ENCODE measurements around the gene RHOB.
"Not testable (repeated sequence)": the region's sequence is repeated elsewhere in the genome, so short reads cannot be mapped to it uniquely, and the experiment has no call there.

RHOB gene

DNA sequence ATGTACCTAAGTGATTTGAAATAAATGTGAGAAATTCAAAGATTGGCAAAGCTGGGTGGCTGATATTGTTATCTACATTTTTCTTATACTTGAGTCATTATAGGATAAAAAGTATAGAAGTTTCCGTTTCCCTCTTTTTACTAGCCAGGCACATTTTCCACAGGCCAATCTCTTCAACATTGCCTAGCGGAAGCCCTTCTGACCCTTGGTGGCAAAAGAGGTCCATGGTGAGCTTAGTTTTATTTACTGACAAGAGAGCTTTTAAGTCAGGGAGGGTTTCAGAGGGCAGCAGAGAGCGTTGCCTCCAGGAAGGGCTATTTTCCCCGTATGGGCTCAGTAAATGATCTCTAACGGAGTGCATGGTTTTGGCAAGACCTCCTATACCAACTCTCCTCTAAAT lies 15.1 kb upstream of the RHOB start:
- H3K36me3 ChIP-seq (ENCODE audit: insufficient read depth, low read length) = no peaks in the 10 kb centered on the region
- H3K4me3 ChIP-seq (ENCODE audit: low read depth in 1 of 2, low read length in 2 of 2) = no peak overlapping the region
- H3K27ac ChIP-seq (ENCODE audit: low read depth, low read length) = no peak overlapping the region
- no peaks in the 10 kb centered on the region for H3K27me3 ChIP-seq (ENCODE audit: control insufficient read depth in 1 of 2, insufficient read depth in 2 of 2, low read length in 2 of 2)
- H3K9me3 ChIP-seq (ENCODE audit: low read length) = no peaks in the 10 kb centered on the region
- H3K9ac ChIP-seq (ENCODE audit: low read length) = no peak overlapping the region
- peaks cover 21% of the 10 kb centered on the region for H3K4me1 ChIP-seq (ENCODE audit: insufficient read depth, low read length)

DNA sequence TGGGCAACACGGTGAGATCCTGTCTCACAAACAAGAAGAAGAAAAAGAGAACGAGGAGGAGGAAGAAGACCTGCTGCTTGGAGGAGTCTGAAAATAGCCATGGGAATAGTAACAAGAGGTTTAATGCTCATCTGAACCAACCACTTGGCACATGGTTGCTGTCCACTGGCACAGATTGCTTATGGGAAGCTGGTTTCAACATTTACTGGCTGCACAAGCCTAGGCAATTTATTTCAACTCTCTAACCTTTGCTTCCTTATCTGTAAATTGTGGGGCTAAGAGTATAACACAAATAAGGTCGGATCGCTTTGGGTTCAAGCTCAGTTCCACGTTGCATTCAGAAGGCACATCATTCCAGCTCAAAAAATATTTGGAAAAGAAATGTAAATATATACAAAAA lies 14.2 kb upstream of the RHOB start:
- Histone ChIP-seq H3K27me3 (ENCODE audit: control insufficient read depth in 1 of 2, insufficient read depth in 2 of 2, low read length in 2 of 2) (no peaks in the 10 kb centered on the region), H3K4me1 (ENCODE audit: insufficient read depth, low read length) (peaks cover 21% of the 10 kb centered on the region), H3K9me3 (ENCODE audit: low read length) (no peaks in the 10 kb centered on the region), H3K9ac (ENCODE audit: low read length) (no peak overlapping the region), H3K4me3 (ENCODE audit: low read depth in 1 of 2, low read length in 2 of 2) (no peak overlapping the region), H3K27ac (ENCODE audit: low read depth, low read length) (no peak overlapping the region), H3K36me3 (ENCODE audit: insufficient read depth, low read length) (no peaks in the 10 kb centered on the region)

- Histone ChIP-seq H3K27me3 (ENCODE audit: control insufficient read depth in 1 of 2, insufficient read depth in 2 of 2, low read length in 2 of 2) (no peaks in the 10 kb centered on the region), H3K27ac (ENCODE audit: low read depth, low read length) (no peak overlapping the region), H3K36me3 (ENCODE audit: insufficient read depth, low read length) (no peaks in the 10 kb centered on the region), H3K9me3 (ENCODE audit: low read length) (no peaks in the 10 kb centered on the region), H3K9ac (ENCODE audit: low read length) (no peak overlapping the region), H3K4me1 (ENCODE audit: insufficient read depth, low read length) (peaks cover 21% of the 10 kb centered on the region), H3K4me3 (ENCODE audit: low read depth in 1 of 2, low read length in 2 of 2) (no peak overlapping the region)
Measured at GRCh38 chr2:20433249-20433648, 13.6 kb upstream of the RHOB start.

- Histone ChIP-seq H3K27ac (ENCODE audit: low read depth, low read length) (no peak overlapping the region), H3K9ac (ENCODE audit: low read length) (no peak overlapping the region), H3K27me3 (ENCODE audit: control insufficient read depth in 1 of 2, insufficient read depth in 2 of 2, low read length in 2 of 2) (no peaks in the 10 kb centered on the region), H3K9me3 (ENCODE audit: low read length) (no peaks in the 10 kb centered on the region), H3K4me3 (ENCODE audit: low read depth in 1 of 2, low read length in 2 of 2) (no peak overlapping the region), H3K36me3 (ENCODE audit: insufficient read depth, low read length) (no peaks in the 10 kb centered on the region), H3K4me1 (ENCODE audit: insufficient read depth, low read length) (peaks cover 19% of the 10 kb centered on the region)
Measured at GRCh38 chr2:20433946-20434553, 12.8 kb upstream of the RHOB start.

DNA sequence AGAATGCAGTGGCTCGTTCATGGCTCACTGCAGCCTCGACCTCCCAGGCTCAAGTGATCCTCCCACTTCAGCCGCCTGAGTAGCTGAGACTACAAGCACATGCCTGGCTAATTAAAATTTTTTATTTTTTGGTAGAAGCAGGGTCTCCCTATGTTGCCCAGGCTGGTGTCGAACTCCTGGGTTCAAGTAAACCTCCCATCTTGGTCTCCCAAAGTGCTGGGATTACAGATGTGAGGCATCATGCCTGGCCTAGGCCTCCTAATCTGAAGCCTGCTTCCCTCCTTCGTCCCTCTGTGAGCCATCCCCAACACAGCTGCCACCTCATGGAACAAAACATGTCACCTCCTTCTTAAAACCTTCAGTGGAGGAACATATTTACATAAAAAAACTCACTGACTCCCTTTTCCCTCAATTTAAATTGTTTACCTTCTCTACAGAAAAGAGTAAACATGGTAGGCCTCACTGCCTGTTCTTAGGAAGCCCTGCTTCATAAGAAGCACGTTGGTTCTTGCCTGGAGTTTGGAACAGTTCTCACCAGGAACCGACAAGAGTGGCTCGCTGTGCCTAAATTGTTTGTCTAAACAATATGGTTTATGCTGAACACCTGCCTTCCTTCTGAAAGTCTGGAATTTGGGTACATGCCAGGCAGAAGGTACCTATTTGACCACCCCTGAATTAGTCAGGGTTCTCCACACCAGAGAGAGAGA lies 12.1 kb upstream of the RHOB start:
- no peaks in the 10 kb centered on the region for H3K9me3 ChIP-seq (ENCODE audit: low read length)
- peaks cover 12% of the 10 kb centered on the region for H3K4me1 ChIP-seq (ENCODE audit: insufficient read depth, low read length)
- no peak overlapping the region for H3K4me3 ChIP-seq (ENCODE audit: low read depth in 1 of 2, low read length in 2 of 2)
- H3K27ac ChIP-seq (ENCODE audit: low read depth, low read length) = no peak overlapping the region
- H3K27me3 ChIP-seq (ENCODE audit: control insufficient read depth in 1 of 2, insufficient read depth in 2 of 2, low read length in 2 of 2) = no peaks in the 10 kb centered on the region
- no peaks in the 10 kb centered on the region for H3K36me3 ChIP-seq (ENCODE audit: insufficient read depth, low read length)
- H3K9ac ChIP-seq (ENCODE audit: low read length) = no peak overlapping the region

DNA sequence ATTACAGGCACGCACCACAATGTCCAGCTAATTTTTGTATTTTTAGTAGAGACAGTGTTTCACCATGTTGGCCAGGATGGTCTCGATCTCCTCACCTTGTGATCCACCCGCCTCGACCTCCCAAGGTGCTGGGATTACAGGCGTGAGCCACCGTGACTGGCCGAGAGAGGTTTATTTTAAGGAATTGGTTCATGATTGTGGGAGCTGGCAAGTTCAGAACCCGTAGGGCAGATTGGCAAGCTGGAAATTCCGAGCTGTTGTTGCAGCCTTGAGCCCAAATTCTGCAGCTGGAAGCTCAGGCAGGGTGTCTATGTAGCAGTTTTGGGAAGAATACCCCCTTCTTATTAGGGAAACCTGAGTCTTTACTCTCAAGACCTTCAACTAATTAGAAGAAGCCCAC lies 11.4 kb upstream of the RHOB start:
- not testable (repeated sequence) for H3K4me3 ChIP-seq (ENCODE audit: low read depth in 1 of 2, low read length in 2 of 2); H3K27me3 ChIP-seq (ENCODE audit: control insufficient read depth in 1 of 2, insufficient read depth in 2 of 2, low read length in 2 of 2); H3K9ac ChIP-seq (ENCODE audit: low read length); H3K27ac ChIP-seq (ENCODE audit: low read depth, low read length); H3K36me3 ChIP-seq (ENCODE audit: insufficient read depth, low read length); H3K9me3 ChIP-seq (ENCODE audit: low read length)
- peaks cover 12% of the 10 kb centered on the region for H3K4me1 ChIP-seq (ENCODE audit: insufficient read depth, low read length)

DNA sequence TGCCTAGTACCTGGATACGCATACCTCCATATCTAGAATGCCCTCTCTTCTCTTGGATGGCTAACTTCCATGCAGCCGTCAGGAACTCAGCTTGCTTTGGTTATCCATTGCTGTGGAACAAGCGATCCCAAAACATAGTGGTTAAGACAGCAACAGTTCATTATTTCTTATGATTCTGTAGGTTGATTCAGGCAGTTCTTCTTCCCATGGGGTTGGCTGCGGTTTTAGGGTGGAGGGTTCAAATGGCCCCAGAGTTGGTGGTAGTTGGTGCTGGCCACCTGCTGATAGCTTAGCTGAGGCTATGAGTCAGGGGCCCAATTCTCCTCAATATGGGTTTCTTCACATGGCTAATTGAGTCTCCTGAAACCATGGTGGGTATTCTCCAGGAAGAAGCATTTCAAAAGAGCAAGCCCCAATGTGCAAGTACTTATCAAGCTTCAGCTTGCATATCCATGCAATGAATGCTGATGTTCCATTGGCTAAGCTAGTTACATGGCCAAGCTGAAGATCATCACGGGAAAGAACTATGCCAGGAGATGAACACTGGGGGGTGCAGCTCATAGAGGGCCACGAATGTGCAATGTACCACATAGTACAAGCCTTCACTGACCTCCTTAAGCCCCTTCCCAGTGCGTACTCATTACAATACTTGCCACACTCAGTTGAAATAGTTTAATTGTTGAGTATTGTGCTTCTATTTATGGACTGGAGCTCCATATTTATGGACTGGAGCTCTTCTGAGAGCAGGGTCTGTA lies 10.0 kb upstream of the RHOB start:
- no peak overlapping the region for H3K4me3 ChIP-seq (ENCODE audit: low read depth in 1 of 2, low read length in 2 of 2)
- H3K9me3 ChIP-seq (ENCODE audit: low read length) = no peaks in the 10 kb centered on the region
- H3K27ac ChIP-seq (ENCODE audit: low read depth, low read length) = no peak overlapping the region
- no peak overlapping the region for H3K9ac ChIP-seq (ENCODE audit: low read length)
- peaks cover 12% of the 10 kb centered on the region for H3K4me1 ChIP-seq (ENCODE audit: insufficient read depth, low read length)
- H3K36me3 ChIP-seq (ENCODE audit: insufficient read depth, low read length) = no peaks in the 10 kb centered on the region
- H3K27me3 ChIP-seq (ENCODE audit: control insufficient read depth in 1 of 2, insufficient read depth in 2 of 2, low read length in 2 of 2) = no peaks in the 10 kb centered on the region

- no peaks in the 10 kb centered on the region for H3K36me3 ChIP-seq (ENCODE audit: insufficient read depth, low read length)
- no peak overlapping the region for H3K4me3 ChIP-seq (ENCODE audit: low read depth in 1 of 2, low read length in 2 of 2)
- H3K27ac ChIP-seq (ENCODE audit: low read depth, low read length) = no peak overlapping the region
- H3K4me1 ChIP-seq (ENCODE audit: insufficient read depth, low read length) = peaks cover 3% of the 10 kb centered on the region
- H3K9me3 ChIP-seq (ENCODE audit: low read length) = no peaks in the 10 kb centered on the region
- no peak overlapping the region for H3K9ac ChIP-seq (ENCODE audit: low read length)
- no peaks in the 10 kb centered on the region for H3K27me3 ChIP-seq (ENCODE audit: control insufficient read depth in 1 of 2, insufficient read depth in 2 of 2, low read length in 2 of 2)
Measured at GRCh38 chr2:20438334-20439192, 8.3 kb upstream of the RHOB start.

GRCh38 chr2:20439193-20439475 lies 7.7 kb upstream of the RHOB start:
- H3K4me1 ChIP-seq (ENCODE audit: insufficient read depth, low read length) = peaks cover 9% of the 10 kb centered on the region
- no peaks in the 10 kb centered on the region for H3K9me3 ChIP-seq (ENCODE audit: low read length)
- no peak overlapping the region for H3K4me3 ChIP-seq (ENCODE audit: low read depth in 1 of 2, low read length in 2 of 2)
- no peak overlapping the region for H3K9ac ChIP-seq (ENCODE audit: low read length)
- no peaks in the 10 kb centered on the region for H3K36me3 ChIP-seq (ENCODE audit: insufficient read depth, low read length)
- no peaks in the 10 kb centered on the region for H3K27me3 ChIP-seq (ENCODE audit: control insufficient read depth in 1 of 2, insufficient read depth in 2 of 2, low read length in 2 of 2)
- no peak overlapping the region for H3K27ac ChIP-seq (ENCODE audit: low read depth, low read length)

DNA sequence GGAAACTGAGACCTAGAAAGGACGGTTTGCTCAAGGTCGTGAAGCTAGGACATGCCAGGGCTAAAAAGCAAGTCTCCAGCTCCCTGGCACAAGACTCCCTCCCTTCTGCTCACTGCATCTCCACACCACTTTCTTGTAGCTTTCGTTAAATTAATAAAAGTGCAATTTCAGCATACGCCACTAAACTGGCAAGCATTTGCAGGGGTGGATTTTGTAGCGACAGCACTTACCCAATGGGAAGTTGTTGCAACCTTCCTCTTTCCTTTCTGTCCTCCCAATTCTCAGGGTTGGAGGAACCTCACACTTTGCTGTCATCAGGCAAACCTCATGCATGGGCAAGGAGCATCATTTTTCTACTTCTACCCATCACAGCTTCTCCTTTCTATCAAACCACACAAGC lies 7.4 kb upstream of the RHOB start:
- no peaks in the 10 kb centered on the region for H3K9me3 ChIP-seq (ENCODE audit: low read length)
- no peaks in the 10 kb centered on the region for H3K36me3 ChIP-seq (ENCODE audit: insufficient read depth, low read length)
- peaks cover 11% of the 10 kb centered on the region for H3K4me1 ChIP-seq (ENCODE audit: insufficient read depth, low read length)
- H3K9ac ChIP-seq (ENCODE audit: low read length) = no peak overlapping the region
- H3K27ac ChIP-seq (ENCODE audit: low read depth, low read length) = no peak overlapping the region
- no peaks in the 10 kb centered on the region for H3K27me3 ChIP-seq (ENCODE audit: control insufficient read depth in 1 of 2, insufficient read depth in 2 of 2, low read length in 2 of 2)
- H3K4me3 ChIP-seq (ENCODE audit: low read depth in 1 of 2, low read length in 2 of 2) = no peak overlapping the region

DNA sequence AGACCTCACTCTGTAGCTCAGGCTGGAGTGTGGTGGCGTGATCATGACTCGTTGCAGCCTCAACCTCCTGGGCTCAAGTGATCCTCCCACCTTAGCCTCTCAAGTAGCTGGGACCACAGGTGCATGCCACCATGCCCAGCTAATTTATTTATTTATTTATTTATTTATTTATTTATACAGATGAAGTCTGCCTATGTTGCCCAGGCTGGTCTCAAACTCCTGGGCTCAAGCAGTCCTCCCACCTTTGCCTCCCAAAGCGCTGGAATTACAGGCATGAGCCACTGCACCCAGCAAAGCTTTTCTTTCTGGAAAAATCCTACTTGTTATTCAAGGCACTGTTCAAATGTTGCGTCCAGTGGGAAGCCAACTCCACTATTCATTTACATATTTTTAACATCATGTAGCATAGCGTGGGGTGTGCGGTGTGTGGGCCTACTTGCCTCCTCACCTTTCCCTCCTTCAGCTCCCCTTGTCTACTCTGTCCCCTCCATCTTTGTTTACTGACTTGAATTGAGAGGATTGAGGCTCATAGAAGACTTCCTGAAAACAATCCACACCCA lies 6.8 kb upstream of the RHOB start:
- H3K9me3 ChIP-seq (ENCODE audit: low read length) = no peaks in the 10 kb centered on the region
- H3K27me3 ChIP-seq (ENCODE audit: control insufficient read depth in 1 of 2, insufficient read depth in 2 of 2, low read length in 2 of 2) = no peaks in the 10 kb centered on the region
- H3K9ac ChIP-seq (ENCODE audit: low read length) = no peak overlapping the region
- peaks cover 17% of the 10 kb centered on the region for H3K4me1 ChIP-seq (ENCODE audit: insufficient read depth, low read length)
- no peak overlapping the region for H3K27ac ChIP-seq (ENCODE audit: low read depth, low read length)
- H3K36me3 ChIP-seq (ENCODE audit: insufficient read depth, low read length) = no peaks in the 10 kb centered on the region
- no peak overlapping the region for H3K4me3 ChIP-seq (ENCODE audit: low read depth in 1 of 2, low read length in 2 of 2)
